OCI-LY1 (cell line): ENCODE measurements around the gene TMEM156.
"Not testable (repeated sequence)": the region's sequence is repeated elsewhere in the genome, so short reads cannot be mapped to it uniquely, and the experiment has no call there.

ENCODE experiments used
- CTCF ChIP-seq: fragments of 200-600 bp; sonication (generic), shearing (Covaris generic); IDR thresholded peaks from 2 replicates; pipeline ENCODE4 v1.5.1; 2017; ENCODE audit warnings: mild to moderate bottlenecking, antibody characterized with exemption, low read length, moderate library complexity, mixed read lengths
- EZH2 ChIP-seq: fragments of 200-600 bp; sonication (generic), shearing (Covaris generic); IDR thresholded peaks from 2 replicates; pipeline ENCODE4 v1.8.0; 2017; ENCODE audit warnings: borderline replicate concordance, mixed run types, mild to moderate bottlenecking, antibody characterized with exemption, low read length, moderate library complexity, mixed read lengths

- not testable (repeated sequence) for TF ChIP-seq CTCF, EZH2
Observed at GRCh38 chr4:38959248-38959647, 73.0 kb downstream of the TMEM156 start.
